GM21825 (cell line): ENCODE results near the gene RNF149.
"Not testable (repeated sequence)": the region's sequence is repeated elsewhere in the genome, so short reads cannot be mapped to it uniquely, and the experiment has no call there.

Experiments used
- ATAC-seq: cut with Tn5 transposase; IDR thresholded peaks from one replicate; pipeline ENCODE4 v1.9.1; 2021; ENCODE audit warnings: mild to moderate bottlenecking, moderate library complexity; ENCODE audit not compliant: unreplicated experiment

RNF149 gene

DNA sequence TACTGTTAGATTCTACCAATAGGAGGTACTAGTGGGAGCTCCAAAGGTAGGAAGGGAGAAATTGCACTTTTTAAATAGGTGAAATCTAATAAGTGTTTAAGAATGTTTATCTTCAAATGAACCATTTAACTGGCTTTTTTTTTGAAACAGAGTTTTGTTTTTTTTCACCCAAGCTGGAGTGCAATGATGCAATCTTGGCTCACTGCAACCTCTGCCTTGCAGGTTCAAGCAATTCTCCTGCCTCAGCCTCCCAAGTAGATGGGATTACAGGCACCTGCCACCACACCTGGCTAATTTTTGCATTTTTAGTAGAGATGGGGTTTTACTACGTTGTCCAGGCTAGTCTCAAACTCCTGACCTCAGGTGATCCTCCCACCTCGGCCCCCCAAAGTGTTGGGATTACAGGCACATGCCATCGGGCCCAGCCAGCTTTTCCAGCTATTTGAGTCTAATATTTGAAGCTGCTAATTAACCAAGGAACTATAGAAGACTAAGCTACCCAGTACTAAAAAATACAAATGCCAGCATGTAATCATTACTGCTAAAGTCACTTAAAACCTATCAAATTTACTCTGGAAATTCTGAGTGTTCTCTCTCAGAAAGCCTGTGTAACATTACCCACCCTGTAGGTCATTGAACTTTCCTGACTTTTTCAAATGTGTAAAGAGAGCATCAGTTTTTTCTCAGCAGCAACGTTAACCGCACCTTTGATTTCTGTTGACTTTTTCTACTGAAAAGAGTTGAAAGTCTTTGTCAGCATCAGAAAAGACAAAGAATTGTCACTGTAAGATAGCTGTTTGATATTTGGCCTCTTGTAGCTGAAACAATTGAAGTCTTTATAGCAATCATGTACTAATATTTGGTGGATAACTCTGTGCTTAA, 24.6 kb upstream of the RNF149 start:
- ATAC-seq, result no peak

DNA sequence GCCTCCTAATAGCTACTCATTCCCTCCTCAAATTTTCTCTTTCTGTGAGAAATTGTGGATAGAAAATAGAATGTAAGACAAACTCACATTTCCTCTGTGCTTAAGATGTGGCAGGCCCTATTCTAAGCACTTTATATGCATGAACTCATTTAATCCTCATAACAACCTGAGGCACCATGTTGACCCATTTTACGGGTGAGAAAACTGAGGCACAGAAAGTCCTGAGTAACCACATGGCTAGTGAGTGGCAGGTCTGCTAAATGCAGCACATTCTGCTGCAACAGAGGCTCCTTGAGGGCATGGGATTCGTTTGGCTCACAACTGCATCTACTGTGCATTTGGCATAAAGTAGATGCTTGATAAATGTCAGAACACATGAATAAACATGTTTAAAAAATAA, 22.7 kb upstream of the RNF149 start:
- no peak for ATAC-seq

DNA sequence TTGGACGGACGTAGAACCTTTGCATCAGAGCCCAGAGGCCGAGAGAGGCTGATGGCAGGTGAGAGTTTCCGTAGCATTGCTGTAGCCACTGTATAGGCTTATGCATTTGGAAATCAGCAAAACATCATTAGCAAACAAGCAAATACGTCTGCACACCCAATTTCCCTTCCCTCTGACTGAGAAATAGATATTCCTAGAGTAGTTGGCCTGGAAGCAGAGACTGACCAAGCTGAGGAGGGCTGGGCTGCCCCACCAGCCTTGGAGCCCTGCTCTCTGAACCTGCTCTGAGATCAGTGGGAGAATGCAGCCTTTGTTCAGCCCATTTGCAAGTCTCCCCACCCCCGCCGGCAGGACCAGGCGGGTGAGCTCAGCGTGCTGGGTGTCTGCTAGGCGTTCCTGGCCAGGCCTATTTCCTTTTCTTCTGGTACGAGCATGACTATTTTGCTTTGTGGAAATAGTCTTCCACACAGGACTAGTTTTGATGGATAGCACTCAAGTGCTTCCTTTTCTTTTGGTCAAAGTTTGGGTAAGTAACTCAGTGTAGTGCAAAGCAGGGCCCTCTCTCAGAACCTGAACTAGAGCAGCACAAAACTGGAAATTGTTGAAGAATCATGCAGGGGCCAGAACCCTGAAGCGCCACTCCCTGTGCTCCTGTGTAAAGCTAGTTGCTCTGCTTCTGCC, 21.9 kb upstream of the RNF149 start:
- ATAC-seq, result no peak

DNA sequence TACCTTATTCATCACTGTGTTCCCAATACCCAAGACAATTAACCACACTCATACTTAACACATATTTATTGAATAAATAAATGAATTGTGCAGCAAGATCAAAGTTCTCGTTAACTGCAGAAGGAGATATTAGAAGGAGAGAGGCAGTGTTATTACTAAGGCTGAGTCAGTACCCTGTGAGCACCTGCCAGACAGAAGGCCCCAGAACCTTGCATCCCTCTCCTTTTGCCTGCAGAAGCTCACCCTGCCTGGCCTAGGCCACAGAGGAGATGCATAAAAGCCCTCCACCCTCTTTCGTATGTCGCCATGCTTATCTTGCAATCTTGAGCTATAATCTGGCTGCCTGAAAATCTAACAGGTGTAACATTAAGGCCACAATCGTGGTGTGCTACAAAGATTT, 20.5 kb upstream of the RNF149 start:
- ATAC-seq, result no peak

DNA sequence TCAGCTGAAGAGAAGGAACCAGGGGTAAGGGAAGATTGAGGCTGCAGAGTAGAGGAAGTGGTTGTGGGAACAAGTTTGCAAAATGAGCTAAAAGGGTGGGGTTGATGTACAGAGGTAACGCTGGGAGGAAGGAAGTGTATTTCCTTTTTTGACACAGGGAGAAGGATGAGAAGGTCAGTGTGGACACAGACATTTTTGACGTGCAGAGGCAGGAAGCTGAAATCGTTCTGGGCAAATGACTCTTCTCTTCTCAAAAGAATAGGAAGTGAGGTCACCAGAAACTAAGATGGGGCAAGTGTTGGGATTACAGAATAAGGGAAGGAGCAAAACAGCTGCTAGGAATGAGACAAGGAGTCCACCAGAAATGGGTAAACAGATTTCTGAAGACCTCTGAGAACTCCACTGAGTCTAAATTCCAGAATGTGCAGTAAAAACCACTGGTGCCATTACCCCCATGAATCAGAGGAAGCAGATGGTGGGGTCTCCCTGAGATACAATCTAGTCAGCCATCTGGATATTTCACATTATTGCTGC, 20.0 kb upstream of the RNF149 start:
- peak; percentile 58 for ATAC-seq

DNA sequence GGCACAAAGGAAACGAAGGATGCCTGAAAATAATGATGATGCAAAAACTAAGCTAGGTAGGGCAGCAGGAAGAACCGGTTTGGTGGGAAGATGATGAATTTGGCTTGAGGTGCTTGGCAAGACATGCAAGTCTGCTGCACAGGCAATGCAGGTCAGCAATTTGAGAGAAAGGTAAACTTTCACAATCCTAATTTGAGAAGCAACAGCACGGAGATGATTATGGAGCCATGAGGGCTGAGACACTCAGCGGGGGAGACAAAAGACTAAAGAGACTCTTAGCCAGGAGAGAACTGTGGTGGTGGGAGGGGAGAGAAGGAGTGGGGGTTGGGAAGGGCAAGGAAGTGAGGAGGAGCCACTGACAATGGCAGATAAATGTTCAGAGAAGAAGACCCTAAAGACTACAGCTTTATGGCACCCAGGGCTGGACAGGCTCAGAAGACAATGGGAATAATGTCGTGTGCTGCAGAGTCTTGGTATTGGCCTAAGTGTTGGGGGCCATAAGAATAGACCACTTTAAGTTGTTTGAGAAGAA, 19.4 kb upstream of the RNF149 start:
- no peak for ATAC-seq

DNA sequence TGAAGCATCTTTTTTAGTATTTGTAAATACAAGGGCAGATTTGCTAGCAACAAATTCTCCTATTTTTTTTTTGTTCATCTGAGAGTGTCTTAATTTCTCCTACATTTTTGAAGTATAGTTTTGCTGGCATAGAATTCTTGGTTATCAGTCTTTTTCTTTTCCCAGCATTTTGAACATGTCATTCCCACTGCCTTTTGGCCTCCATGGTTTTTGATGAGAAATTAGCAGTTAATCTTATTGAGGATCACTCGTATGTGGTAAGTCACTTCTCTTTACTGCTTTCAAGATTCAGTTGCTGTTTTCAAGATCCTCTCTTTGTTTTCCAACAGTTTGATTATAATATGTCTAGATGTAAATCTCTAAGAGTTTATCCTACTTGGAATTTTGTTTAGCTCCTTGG, 16.9 kb upstream of the RNF149 start:
- no peak for ATAC-seq

DNA sequence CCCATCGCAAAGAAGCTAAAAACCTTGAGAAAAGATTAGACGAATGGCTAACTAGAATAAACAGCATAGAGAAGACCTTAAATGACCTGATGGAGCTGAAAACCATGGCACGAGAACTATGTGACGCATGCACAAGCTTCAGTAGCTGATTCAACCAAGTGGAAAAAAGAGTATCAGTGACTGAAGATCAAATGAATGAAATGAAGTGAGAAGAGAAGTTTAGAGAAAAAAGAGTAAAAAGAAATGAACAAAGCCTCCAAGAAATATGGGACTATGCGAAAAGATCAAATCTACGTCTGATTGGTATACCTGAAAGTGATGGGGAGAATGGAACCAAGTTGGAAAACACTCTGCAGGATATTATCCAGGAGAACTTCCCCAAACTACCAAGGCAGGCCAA, 8.1 kb upstream of the RNF149 start:
- ATAC-seq, result not testable (repeated sequence)

DNA sequence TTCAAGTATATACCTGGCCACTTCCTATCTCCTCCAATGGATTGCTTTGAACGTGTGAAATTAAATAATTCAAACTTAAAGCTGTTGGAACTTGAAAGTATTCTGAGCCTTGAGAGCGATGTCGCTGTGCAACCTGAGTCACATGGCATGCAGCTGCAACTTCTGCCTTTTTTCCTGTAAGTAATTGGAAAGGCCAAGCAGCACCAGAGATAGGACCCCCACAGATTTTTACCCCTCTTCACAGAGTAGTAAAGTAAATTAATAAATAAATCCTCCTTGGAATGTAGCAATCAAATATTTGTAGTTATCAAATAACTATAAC, 3.2 kb upstream of the RNF149 start:
- no peak for ATAC-seq

DNA sequence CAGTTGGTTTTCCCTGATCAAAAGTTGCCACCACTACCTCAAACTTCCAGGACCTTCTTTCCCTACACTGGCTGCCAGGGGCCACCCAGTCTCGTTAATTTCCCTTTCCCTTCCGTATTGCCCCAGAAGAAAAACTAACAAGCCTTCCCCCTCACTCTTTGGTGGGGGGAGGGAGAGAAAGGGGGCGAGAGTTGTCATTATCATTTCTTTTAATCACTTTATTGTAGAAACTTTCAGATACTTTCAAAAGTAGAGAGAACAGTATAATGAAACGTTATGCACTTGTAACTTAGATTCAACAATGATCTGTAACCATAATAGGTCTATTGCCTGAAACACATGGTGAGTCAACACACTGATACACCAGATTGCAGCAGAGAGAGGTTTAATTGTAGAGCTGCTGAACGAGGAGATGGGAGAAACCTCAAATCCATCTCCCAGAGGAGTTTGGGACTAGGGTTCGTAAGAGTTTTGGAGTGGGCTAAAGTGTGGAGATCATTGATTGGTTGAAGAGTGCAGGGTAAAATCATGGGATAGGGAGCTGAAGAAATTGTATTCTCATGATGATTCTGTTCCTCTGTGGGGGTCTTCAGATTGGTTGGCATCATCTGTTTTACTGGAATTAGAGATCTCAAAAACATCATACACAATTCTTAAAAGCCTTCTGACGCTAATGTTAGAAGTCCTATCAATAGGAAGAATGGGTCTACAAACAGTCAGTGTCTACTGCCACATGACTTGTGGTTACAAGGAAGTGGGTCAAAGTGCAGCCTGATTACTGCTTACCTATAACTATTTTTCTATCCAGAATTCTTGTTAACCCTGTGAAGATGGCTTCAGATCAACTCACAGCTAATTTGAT, 2.6 kb upstream of the RNF149 start:
- ATAC-seq, result no peak

DNA sequence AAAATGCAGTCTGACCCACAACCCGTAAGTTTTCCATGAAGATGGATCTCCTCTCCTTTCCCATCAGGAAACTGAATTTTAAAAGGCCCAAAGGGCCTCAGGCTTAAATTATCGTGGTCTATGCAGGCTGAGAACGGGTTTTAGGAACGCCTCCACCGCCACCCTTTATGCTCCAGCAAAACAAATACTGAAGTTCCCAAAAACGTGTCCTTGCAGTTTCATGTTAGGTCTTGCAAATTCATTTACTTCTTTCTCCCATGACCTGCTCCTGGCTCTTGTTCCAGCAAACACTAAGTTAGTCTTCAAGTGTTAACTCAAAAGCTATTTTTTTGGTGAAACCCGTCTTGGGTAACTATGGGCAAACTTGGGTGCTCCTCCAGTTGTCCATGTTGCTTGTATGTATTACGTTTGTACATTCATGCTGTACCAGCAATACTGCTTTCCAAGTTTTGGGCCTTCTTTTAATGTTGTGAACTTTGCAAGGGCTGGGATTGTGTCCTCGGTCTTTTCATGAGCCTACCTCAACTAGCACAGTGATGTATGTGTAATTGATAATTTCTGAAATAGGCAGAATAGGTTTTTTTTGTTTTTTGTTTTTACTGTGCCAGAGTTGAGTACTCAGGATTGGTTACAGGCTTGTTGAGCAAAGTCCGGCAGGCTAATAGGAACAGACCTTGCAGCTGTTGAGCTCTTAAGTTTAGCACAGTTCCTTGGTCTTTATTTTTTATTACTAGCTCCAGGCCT, 1.8 kb upstream of the RNF149 start:
- ATAC-seq, result no peak

DNA sequence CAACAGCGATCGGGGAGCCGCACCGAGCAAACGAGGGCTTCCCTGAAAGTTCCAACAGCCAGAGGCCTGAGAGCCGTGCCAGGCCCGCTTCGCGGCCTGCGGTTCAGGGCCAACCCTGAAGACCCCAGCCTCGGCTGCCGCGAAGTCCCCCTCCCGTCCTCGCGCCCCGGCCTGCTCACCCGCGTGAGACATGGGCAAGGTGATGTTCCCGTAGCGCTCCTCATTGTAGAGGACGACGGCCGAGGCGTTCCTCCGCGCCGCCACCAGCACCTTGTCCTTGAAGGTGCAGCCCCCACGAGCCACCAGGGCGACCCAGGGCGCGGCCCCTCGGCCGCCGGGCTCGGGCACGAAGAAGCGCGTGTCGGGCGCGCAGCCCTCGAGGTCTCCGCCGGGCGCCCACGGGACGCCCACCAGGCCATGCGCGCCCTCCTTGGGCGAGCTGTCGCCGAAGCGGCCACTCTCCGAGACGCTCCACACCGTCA, 510 bp downstream of the RNF149 start:
- ATAC-seq, result peak; percentile 9

DNA sequence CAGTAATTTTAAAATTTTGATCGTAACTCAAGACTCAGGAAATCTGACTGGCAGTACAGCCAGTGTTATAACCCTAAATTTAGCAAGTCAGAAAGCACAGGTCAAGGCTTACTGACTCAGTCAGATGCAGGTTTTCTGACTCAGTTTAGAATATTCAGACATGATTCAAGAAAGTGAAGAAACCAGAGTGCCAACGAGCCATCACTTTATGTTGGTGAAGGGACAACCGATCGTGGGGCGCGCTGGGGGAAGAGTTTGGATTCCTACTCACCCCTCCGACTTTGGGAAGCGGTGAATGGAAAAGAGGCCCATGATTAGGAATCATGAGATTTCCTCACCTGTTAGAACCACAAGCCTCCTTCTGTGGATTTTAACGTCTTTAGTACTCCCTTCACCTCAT, 998 bp downstream of the RNF149 start:
- no peak for ATAC-seq

DNA sequence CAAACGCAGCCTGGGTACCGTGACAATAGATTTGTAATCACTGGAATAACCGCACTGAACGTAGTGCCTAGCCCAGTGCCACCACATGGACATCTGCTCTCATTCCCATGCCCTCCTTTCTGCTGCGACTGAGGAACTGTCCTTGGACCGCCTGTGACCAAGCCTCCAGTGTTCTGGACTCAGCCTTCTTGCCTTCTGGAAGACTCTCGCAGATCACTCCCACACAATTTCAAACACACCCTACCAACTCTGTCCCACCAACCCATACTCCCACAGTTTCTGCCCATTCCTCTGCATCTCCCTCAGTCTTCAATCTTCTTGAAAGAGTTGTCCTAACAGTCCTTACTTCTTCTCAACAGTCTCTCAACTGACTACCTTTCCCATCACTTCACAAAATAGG, 2.1 kb downstream of the RNF149 start:
- ATAC-seq, result no peak

DNA sequence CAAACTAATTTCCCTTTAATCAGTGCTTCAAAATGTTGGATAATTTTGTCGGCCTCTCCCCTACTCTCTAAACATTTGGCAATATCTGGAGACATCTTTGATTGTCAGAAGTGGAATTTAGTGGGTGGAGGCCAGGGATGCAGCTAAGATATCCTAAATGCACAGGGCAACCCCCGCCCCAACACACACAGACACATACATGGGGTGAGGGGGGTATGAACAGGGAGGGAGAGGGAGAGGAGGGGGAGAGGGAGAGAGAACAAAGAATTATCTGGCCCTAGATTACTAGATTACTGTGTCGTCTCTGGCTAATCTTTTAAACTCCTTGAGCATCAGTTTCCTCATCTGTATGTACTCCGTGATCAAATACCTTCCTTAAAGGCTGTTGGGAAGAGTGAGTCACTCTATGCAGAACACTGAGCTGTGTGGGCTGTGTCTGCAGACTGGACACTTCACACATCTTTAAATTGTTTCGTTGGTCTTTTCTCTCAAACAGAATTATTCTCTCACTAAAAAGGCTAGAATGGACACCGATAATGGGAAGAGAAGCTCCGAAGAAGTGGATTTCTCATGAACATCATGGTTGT, 2.9 kb downstream of the RNF149 start:
- ATAC-seq, result no peak

DNA sequence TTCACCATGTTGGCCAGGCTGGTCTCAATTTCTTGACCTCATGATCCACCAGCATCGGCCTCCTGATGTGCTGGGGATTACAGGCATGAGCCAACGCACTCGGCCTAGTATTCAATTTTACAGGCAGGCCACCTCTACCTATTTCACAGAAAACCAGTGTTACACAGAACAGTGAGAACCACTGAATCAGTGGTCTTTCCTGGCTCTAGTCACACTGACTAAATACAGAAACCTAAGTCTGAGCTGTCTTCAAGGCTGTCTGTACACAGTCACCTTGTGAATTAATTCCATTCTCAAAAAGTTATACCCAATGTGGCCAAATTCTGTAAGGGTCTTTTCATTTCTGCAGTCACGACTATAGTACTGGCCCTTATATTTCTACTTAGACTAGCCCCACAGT, 3.5 kb downstream of the RNF149 start:
- ATAC-seq, result no peak

DNA sequence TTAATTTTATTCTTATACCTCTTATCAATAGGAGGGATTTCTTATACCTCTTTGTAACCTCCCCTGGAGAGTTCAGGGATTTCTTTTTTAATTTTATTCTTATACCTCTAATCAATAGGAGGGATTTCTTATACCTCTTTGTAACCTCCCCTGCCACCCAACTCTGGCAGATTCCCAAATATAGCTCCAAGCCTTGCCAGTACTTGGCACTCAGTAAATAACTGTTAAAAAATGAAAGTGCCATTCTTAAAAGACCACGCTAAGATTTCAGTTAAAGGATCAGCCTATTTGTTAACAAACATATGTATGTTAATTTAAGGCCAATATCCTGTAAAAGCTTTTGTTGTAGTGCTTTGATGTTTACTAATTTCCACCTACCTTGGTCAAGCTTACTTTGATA, 4.8 kb downstream of the RNF149 start:
- no peak for ATAC-seq

DNA sequence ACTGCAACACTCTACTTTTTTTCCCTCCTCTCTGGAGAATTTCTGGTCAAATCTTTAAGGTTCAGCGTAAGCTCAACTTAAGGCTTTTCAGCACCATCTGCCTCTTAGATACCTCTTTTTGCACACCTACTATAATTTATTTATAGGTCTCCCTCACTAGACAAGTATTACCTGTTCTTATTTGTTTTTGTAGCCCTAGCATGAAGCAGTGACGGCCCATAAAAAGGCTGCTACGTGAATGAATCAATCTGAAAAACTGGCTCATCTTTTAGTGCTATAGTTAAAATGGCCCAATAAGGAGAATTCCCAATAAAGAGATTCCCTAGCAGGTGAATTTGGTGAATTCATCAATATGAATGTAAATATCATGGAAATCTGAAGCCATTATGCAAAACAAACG, 6.5 kb downstream of the RNF149 start:
- no peak for ATAC-seq

DNA sequence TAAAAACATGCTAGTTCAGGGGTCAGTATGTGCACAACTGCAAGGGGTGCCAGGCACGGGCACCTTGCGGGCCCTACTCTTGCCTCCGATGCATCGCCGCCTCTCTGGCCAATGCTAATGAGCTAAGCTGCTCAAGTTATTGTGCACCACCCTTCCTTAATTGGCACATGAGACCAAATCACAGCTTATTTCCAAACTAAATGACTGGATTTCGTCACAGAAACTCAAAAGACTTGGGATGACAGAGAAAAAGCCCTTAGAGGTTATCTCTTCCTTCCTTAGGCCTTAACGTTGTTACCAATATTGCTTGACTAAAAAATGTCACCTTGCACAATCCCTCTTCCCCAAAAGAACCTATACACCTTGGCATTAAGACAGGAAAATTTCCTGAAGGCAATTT, 7.7 kb downstream of the RNF149 start:
- ATAC-seq, result no peak

DNA sequence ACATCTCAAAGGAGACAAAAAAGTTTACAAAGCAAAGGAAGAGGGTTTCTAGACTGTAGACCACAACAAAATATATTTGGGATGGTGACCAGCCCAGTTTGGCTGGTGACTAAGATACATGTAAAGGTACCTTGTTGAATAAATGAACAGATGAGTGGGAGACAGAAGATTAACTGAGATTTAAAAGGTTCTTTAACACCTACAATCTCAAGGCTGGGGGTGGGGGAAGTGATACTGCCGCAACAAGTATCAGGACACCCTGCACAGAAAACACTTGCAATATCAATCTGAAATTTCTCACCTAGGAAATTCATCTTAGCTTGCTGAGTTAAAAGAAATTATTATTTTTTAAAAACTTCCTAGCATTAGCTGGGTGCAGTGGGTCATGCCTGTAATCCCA, 8.3 kb downstream of the RNF149 start:
- no peak for ATAC-seq
